H9 (cell line): ENCODE measurements around the gene NXPH4. TPM values are rescaled to one million over a fixed set of nuclear protein-coding genes. Genes with fewer than 3 reads are reported as not detected.

ENCODE experiments used
- DNase-seq: peaks from one replicate; pipeline ENCODE4 v3.0.0-alpha.2; 2017
- H2AFZ ChIP-seq: one replicate; pipeline ENCODE4 v1.6.1; 2013; ENCODE audit warnings: mild to moderate bottlenecking, low read length, control low read depth, moderate library complexity
- H2AK5ac ChIP-seq: 2 replicates; pipeline ENCODE4 v1.6.1; 2013; ENCODE audit warnings: low read length, control low read depth, mixed read lengths; ENCODE audit not compliant: insufficient read length
- H2BK120ac ChIP-seq: one replicate; pipeline ENCODE4 v1.6.1; 2013; ENCODE audit warnings: low read depth, mild to moderate bottlenecking, low read length, control low read depth, inconsistent platforms; ENCODE audit not compliant: poor library complexity, severe bottlenecking
- H2BK12ac ChIP-seq: 2 replicates; pipeline ENCODE4 v1.6.1; 2013; ENCODE audit warnings: low read length, control low read depth, mixed read lengths, low read depth; ENCODE audit not compliant: insufficient read length
- H2BK15ac ChIP-seq: 2 replicates; pipeline ENCODE4 v1.6.1; 2013; ENCODE audit warnings: low read depth, low read length, control low read depth
- H2BK20ac ChIP-seq: one replicate; pipeline ENCODE4 v1.6.1; 2013; ENCODE audit warnings: low read depth, mild to moderate bottlenecking, low read length, control low read depth, inconsistent platforms; ENCODE audit not compliant: poor library complexity, severe bottlenecking
- H2BK5ac ChIP-seq: 2 replicates; pipeline ENCODE4 v1.6.1; 2013; ENCODE audit warnings: low read length, control low read depth, mixed read lengths; ENCODE audit not compliant: insufficient read length
- H3K14ac ChIP-seq: 2 replicates; pipeline ENCODE4 v1.6.1; 2013; ENCODE audit warnings: low read length, control low read depth; ENCODE audit not compliant: insufficient read depth
- H3K18ac ChIP-seq: 2 replicates; pipeline ENCODE4 v1.6.1; 2013; ENCODE audit warnings: low read depth, mild to moderate bottlenecking, mixed read lengths, low read length, control low read depth; ENCODE audit not compliant: insufficient read length
- H3K23ac ChIP-seq: 2 replicates; pipeline ENCODE4 v1.6.1; 2013; ENCODE audit warnings: low read length, control low read depth, mixed read lengths, low read depth; ENCODE audit not compliant: insufficient read length
- H3K23me2 ChIP-seq: 2 replicates; pipeline ENCODE4 v1.6.1; 2013; ENCODE audit warnings: low read depth, mild to moderate bottlenecking, mixed read lengths, low read length, control low read depth; ENCODE audit not compliant: insufficient read length, poor library complexity, severe bottlenecking
- H3K27ac ChIP-seq: 2 replicates; pipeline ENCODE4 v1.5.1; 2013; ENCODE audit warnings: low read length, control low read depth, mixed read lengths, low read depth; ENCODE audit not compliant: insufficient read length
- H3K27me3 ChIP-seq: 2 replicates; pipeline ENCODE4 v1.6.1; 2013; ENCODE audit warnings: low read length, control low read depth, inconsistent platforms; ENCODE audit not compliant: insufficient read depth
- H3K4ac ChIP-seq: 2 replicates; pipeline ENCODE4 v1.6.1; 2013; ENCODE audit warnings: low read depth, mild to moderate bottlenecking, control low read depth, inconsistent platforms, low read length, moderate library complexity
- H3K4me1 ChIP-seq: 2 replicates; pipeline ENCODE4 v1.6.1; 2013; ENCODE audit warnings: low read length, control low read depth, inconsistent platforms; ENCODE audit not compliant: insufficient read depth
- H3K4me2 ChIP-seq: 2 replicates; pipeline ENCODE4 v1.6.1; 2013; ENCODE audit warnings: low read length, control low read depth, mixed read lengths; ENCODE audit not compliant: insufficient read length, insufficient read depth
- H3K56ac ChIP-seq: 2 replicates; pipeline ENCODE4 v1.6.1; 2013; ENCODE audit warnings: low read depth, mild to moderate bottlenecking, mixed read lengths, low read length, control low read depth; ENCODE audit not compliant: insufficient read length
- H3K79me1 ChIP-seq: 2 replicates; pipeline ENCODE4 v1.6.1; 2013; ENCODE audit warnings: low read depth, mild to moderate bottlenecking, moderate library complexity, low read length, control low read depth, inconsistent platforms; ENCODE audit not compliant: insufficient read depth, poor library complexity, severe bottlenecking
- H3K79me2 ChIP-seq: 2 replicates; pipeline ENCODE4 v1.6.1; 2013; ENCODE audit warnings: low read length, control low read depth, inconsistent platforms; ENCODE audit not compliant: insufficient read depth
- H3K9ac ChIP-seq: 2 replicates; pipeline ENCODE4 v1.6.1; 2013; ENCODE audit warnings: low read length, control low read depth, mixed read lengths; ENCODE audit not compliant: insufficient read length; ENCODE audit errors: extremely low read depth
- H3K9me3 ChIP-seq: one replicate; pipeline ENCODE4 v1.6.1; 2013; ENCODE audit warnings: low read depth, low read length, inconsistent platforms; ENCODE audit not compliant: control insufficient read depth
- H3T11ph ChIP-seq: one replicate; pipeline ENCODE4 v1.6.1; 2013; ENCODE audit warnings: mild to moderate bottlenecking, low read length, control low read depth, inconsistent platforms
- H4K20me1 ChIP-seq: one replicate; pipeline ENCODE4 v1.6.1; 2013; ENCODE audit not compliant: control insufficient read depth, insufficient read length, insufficient read depth
- H4K5ac ChIP-seq: 2 replicates; pipeline ENCODE4 v1.6.1; 2013; ENCODE audit warnings: low read depth, mild to moderate bottlenecking, mixed read lengths, low read length, control low read depth; ENCODE audit not compliant: insufficient read length
- H4K8ac ChIP-seq: replicated peaks from 2 replicates; pipeline ENCODE4 v1.6.1; 2013; ENCODE audit warnings: low read length, control low read depth, mixed read lengths, low read depth; ENCODE audit not compliant: insufficient read length
- H4K91ac ChIP-seq: 2 replicates; pipeline ENCODE4 v1.6.1; 2013; ENCODE audit warnings: low read depth, mild to moderate bottlenecking, moderate library complexity, mixed read lengths, low read length, control low read depth; ENCODE audit not compliant: insufficient read length
- H3K27ac Mint-ChIP-seq, 3 experiments: 2 replicates in 2 of 3; 3 replicates in 1 of 3; pipeline ENCODE4 v1.8.0; 2020 to 2021; ENCODE audit warnings: mixed read lengths in 3 of 3, mild to moderate bottlenecking in 1 of 3, moderate library complexity in 1 of 3
- H3K27me3 Mint-ChIP-seq: 2 replicates; pipeline ENCODE4 v1.8.0; 2021; ENCODE audit warnings: low read depth, mild to moderate bottlenecking, moderate library complexity, mixed read lengths
- H3K36me3 Mint-ChIP-seq, 3 experiments: 2 replicates in 2 of 3; 3 replicates in 1 of 3; pipeline ENCODE4 v1.8.0; 2020 to 2021; ENCODE audit warnings: low read depth in 3 of 3, mixed read lengths in 3 of 3; ENCODE audit not compliant: insufficient read depth in 1 of 3
- H3K4me1 Mint-ChIP-seq, 2 experiments: 2 replicates each; pipeline ENCODE4 v1.8.0; 2020; ENCODE audit warnings: mixed read lengths in 2 of 2
- H3K4me3 Mint-ChIP-seq, 2 experiments: 2 replicates in 1 of 2; 3 replicates in 1 of 2; pipeline ENCODE4 v1.8.0; 2020 to 2021; ENCODE audit warnings: mild to moderate bottlenecking in 2 of 2, mixed read lengths in 2 of 2, moderate library complexity in 1 of 2
- H3K9me3 Mint-ChIP-seq, 2 experiments: 2 replicates in 1 of 2; 3 replicates in 1 of 2; pipeline ENCODE4 v1.8.0; 2020; ENCODE audit warnings: mild to moderate bottlenecking in 2 of 2, mixed read lengths in 2 of 2, moderate library complexity in 1 of 2
- WGBS: extraction: QIAGEN DNeasy Blood & Tissue Kit; methylation state at CpG from one replicate; pipeline ENCODE4 v1.1.7; 2013; ENCODE audit warnings: missing lambda C conversion rate, low lambda C conversion rate, mixed read lengths; ENCODE audit not compliant: insufficient read length; ENCODE audit errors: extremely low coverage; 5-methylcytosine and 5-hydroxymethylcytosine counted together
- total RNA-seq: library from RNA; stranded (reverse); gene quantifications from 2 replicates; pipeline ENCODE4 v1.2.1, GENCODE V29; 2021
- TF ChIP-seq, protein P1 (sequence below): fragments of 200-600 bp; sonication (generic); conservative IDR thresholded peaks from 3 replicates; pipeline ENCODE4 v1.8.0; 2021; ENCODE audit warnings: antibody characterized with exemption, mild to moderate bottlenecking

NXPH4 gene
- total RNA-seq, 1 experiment from 2014 or later, result 2.1 TPM

DNA sequence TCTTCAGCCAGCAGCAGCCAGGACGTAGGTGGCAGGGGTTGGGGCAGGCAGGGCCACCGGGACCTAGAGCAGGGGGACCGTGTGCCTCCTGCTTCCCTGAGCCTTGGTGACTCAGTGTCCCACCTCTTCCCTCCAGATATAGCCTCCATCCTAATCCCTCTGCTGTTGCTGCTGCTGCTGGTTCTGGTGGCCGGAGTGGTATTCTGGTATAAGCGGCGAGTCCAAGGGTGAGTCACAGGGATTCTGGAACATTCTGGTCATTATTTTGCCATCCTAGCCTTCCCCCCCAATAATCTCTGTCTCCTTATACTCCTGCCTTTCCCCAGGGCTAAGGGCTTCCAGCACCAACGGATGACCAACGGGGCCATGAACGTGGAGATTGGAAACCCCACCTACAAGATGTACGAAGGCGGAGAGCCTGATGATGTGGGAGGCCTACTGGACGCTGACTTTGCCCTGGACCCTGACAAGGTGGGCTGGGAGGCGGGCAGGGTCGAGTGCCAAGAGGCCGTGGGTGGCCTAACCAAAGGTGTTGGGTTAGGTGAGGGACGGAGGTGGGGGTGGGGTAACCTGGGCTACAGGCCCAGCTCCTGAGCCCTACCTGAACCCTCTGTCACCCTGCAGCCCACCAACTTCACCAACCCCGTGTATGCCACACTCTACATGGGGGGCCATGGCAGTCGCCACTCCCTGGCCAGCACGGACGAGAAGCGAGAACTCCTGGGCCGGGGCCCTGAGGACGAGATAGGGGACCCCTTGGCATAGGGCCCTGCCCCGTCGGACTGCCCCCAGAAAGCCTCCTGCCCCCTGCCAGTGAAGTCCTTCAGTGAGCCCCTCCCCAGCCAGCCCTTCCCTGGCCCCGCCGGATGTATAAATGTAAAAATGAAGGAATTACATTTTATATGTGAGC lies 4.5 kb upstream of the NXPH4 start:
- H3K4ac ChIP-seq, result no peak overlapping the region
- Mint-ChIP-seq H3K27me3 (peaks cover 33% of the 10 kb centered on the region), H3K27ac (peak overlapping the region in 2 of 3 experiments; percentile 61 to 89; a peak in 1 of 7 replicates), H3K36me3 (peaks cover 27 to 46% (median 43%) of the 10 kb centered on the region in 3 experiments), H3K9me3 (no peaks in the 10 kb centered on the region), H3K4me3 (no peak overlapping the region), H3K4me1 (peaks cover 28% of the 10 kb centered on the region in 2 experiments)
- H3T11ph ChIP-seq, result no peak overlapping the region
- no peak overlapping the region for H4K91ac ChIP-seq
- peaks cover 15% of the 10 kb centered on the region for H3K27me3 ChIP-seq
- TF ChIP-seq, protein P1, sequence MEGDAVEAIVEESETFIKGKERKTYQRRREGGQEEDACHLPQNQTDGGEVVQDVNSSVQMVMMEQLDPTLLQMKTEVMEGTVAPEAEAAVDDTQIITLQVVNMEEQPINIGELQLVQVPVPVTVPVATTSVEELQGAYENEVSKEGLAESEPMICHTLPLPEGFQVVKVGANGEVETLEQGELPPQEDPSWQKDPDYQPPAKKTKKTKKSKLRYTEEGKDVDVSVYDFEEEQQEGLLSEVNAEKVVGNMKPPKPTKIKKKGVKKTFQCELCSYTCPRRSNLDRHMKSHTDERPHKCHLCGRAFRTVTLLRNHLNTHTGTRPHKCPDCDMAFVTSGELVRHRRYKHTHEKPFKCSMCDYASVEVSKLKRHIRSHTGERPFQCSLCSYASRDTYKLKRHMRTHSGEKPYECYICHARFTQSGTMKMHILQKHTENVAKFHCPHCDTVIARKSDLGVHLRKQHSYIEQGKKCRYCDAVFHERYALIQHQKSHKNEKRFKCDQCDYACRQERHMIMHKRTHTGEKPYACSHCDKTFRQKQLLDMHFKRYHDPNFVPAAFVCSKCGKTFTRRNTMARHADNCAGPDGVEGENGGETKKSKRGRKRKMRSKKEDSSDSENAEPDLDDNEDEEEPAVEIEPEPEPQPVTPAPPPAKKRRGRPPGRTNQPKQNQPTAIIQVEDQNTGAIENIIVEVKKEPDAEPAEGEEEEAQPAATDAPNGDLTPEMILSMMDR, result no peak; the same call in 2 of the 3 replicates
- no peak overlapping the region for H3K56ac ChIP-seq
- peaks cover 3% of the 10 kb centered on the region for H3K23me2 ChIP-seq
- no peak overlapping the region for H2BK12ac ChIP-seq
- DNase-seq, result no peak
- H3K18ac ChIP-seq, result no peak overlapping the region
- no peaks in the 10 kb centered on the region for H4K20me1 ChIP-seq
- H2BK15ac ChIP-seq, result no peak overlapping the region
- H2BK120ac ChIP-seq, result no peak overlapping the region
- peaks cover 8% of the 10 kb centered on the region for H3K4me1 ChIP-seq
- H3K9me3 ChIP-seq, result no peaks in the 10 kb centered on the region
- no peak overlapping the region for H2AFZ ChIP-seq
- no peak overlapping the region for H4K5ac ChIP-seq
- H3K4me2 ChIP-seq, result no peak overlapping the region
- H2AK5ac ChIP-seq, result no peak overlapping the region
- no CpG with 5 or more reads among the region's 27 CpGs for WGBS
- H3K79me2 ChIP-seq, result no peaks in the 10 kb centered on the region
- no peaks in the 10 kb centered on the region for H3K79me1 ChIP-seq
- no peak overlapping the region for H4K8ac ChIP-seq
- H3K14ac ChIP-seq, result no peak overlapping the region
- no peak overlapping the region for H3K27ac ChIP-seq
- no peak overlapping the region for H2BK20ac ChIP-seq
- no peak overlapping the region for H3K23ac ChIP-seq
- no peak overlapping the region for H3K9ac ChIP-seq
- no peak overlapping the region for H2BK5ac ChIP-seq
